Breast epithelium (tissue), 3 donors: ENCODE results near the gene OR6C70.

Source experiments
- POLR2A ChIP-seq: fragments of 450-650 bp; IDR thresholded peaks from one replicate; pipeline ENCODE4 v1.6.1; 2016; ENCODE audit warnings: antibody characterized with exemption, mild to moderate bottlenecking, moderate library complexity
- POLR2AphosphoS5 ChIP-seq, 3 donors: sonication (generic); formaldehyde crosslinking; IDR thresholded peaks; one replicate each; pipeline ENCODE4 v1.6.1; 2017; ENCODE audit warnings: antibody characterized with exemption in 3 of 3

- TF ChIP-seq POLR2A, result no peak
- no peak for TF ChIP-seq POLR2AphosphoS5 (IDR thresholded peaks at IDR 0.05)
These were observed 22.1 kb upstream of the OR6C70 start, which contains the start of gene OR6C68 for GRCh38 chr12:55492078-55492477.
